CD14-positive monocyte (primary cell): ENCODE results near the gene RGS2. TPM values are rescaled to one million over a fixed set of nuclear protein-coding genes. Genes with fewer than 3 reads are reported as not detected.

Experiments
- DNase-seq, 3 donors: peaks; one replicate each; pipeline ENCODE4 v3.0.0-alpha.2; 2011 to 2022
- H2AFZ ChIP-seq: 2 replicates; pipeline ENCODE4 v1.6.0; 2012; ENCODE audit warnings: mild to moderate bottlenecking, low read depth, low read length, inconsistent platforms; ENCODE audit not compliant: insufficient read depth, poor library complexity, severe bottlenecking
- H3K27ac ChIP-seq, 2 donors: 1 replicate in 1 of 2; 2 replicates in 1 of 2; pipeline ENCODE4 v1.5.1; 2012 to 2013; ENCODE audit warnings: low read length in 2 of 2, control low read depth in 1 of 2, inconsistent platforms in 1 of 2, low read depth in 1 of 2, mild to moderate bottlenecking in 1 of 2
- H3K27me3 ChIP-seq, 2 donors: one replicate each; pipeline versions ENCODE4 v1.6.0 to v1.6.1; 2011 to 2013; ENCODE audit warnings: low read length in 2 of 2; ENCODE audit not compliant: control insufficient read depth in 2 of 2, insufficient read depth in 2 of 2
- H3K36me3 ChIP-seq, 2 donors: replicated peaks in 1 of 2; 1 replicate in 1 of 2; 2 replicates in 1 of 2; pipeline versions ENCODE4 v1.5.1 to v1.6.1; 2012 to 2013; ENCODE audit warnings: low read length in 2 of 2, control low read depth in 1 of 2, inconsistent platforms in 1 of 2, mild to moderate bottlenecking in 1 of 2; ENCODE audit not compliant: insufficient read depth in 2 of 2, control insufficient read depth in 1 of 2
- H3K4me1 ChIP-seq, 2 donors: 1 replicate in 1 of 2; 2 replicates in 1 of 2; pipeline versions ENCODE4 v1.5.1 to v1.6.1; 2012 to 2013; ENCODE audit warnings: low read length in 2 of 2, control low read depth in 1 of 2, inconsistent platforms in 1 of 2, mild to moderate bottlenecking in 1 of 2, moderate library complexity in 1 of 2; ENCODE audit not compliant: insufficient read depth in 2 of 2, control insufficient read depth in 1 of 2
- H3K4me2 ChIP-seq: replicated peaks from 2 replicates; pipeline ENCODE3; 2012; ENCODE audit warnings: low read length, moderate library complexity, mild to moderate bottlenecking; ENCODE audit not compliant: poor library complexity, severe bottlenecking; ENCODE audit errors: extremely low read depth
- H3K4me3 ChIP-seq, 3 experiments: fragments of 200-600 bp in 1 of 3; sonication (generic) in 1 of 3; replicated peaks in 1 of 3; 1 replicate in 2 of 3; 2 replicates in 1 of 3; pipeline ENCODE4 v1.5.1; 2011 to 2013; ENCODE audit warnings: low read length in 3 of 3, mild to moderate bottlenecking in 3 of 3, control low read depth in 2 of 3, low read depth in 2 of 3, inconsistent platforms in 1 of 3, moderate library complexity in 1 of 3
- H3K79me2 ChIP-seq: 2 replicates; pipeline ENCODE4 v1.6.0; 2012; ENCODE audit warnings: mild to moderate bottlenecking, control low read depth, inconsistent platforms, low read length, moderate library complexity; ENCODE audit not compliant: insufficient read depth
- H3K9ac ChIP-seq: 2 replicates; pipeline ENCODE4 v1.6.0; 2017; ENCODE audit warnings: low read length, mild to moderate bottlenecking; ENCODE audit not compliant: insufficient read depth, poor library complexity, severe bottlenecking
- H3K9me3 ChIP-seq, 2 donors: replicated peaks in 1 of 2; 1 replicate in 1 of 2; 2 replicates in 1 of 2; pipeline versions ENCODE4 v1.5.1 to v1.6.1; 2012 to 2013; ENCODE audit warnings: low read length in 2 of 2, control low read depth in 1 of 2; ENCODE audit not compliant: control insufficient read depth in 1 of 2, insufficient read depth in 1 of 2
- H4K20me1 ChIP-seq: 2 replicates; pipeline ENCODE4 v1.6.0; 2012; ENCODE audit warnings: mild to moderate bottlenecking, low read length, control low read depth, moderate library complexity; ENCODE audit not compliant: insufficient read depth
- H3K27ac Mint-ChIP-seq, 7 donors: one replicate each; pipeline ENCODE4 v1.8.0; 2020; ENCODE audit warnings: mild to moderate bottlenecking in 7 of 7, mixed read lengths in 7 of 7, moderate library complexity in 6 of 7, inconsistent platforms in 2 of 7
- H3K27me3 Mint-ChIP-seq, 3 donors: one replicate each; pipeline ENCODE4 v1.8.0; 2021 to 2022; ENCODE audit warnings: low read depth in 3 of 3, mild to moderate bottlenecking in 3 of 3, mixed read lengths in 3 of 3, moderate library complexity in 3 of 3, inconsistent platforms in 1 of 3
- H3K36me3 Mint-ChIP-seq, 2 donors: one replicate each; pipeline ENCODE4 v1.8.0; 2020; ENCODE audit warnings: mixed read lengths in 2 of 2, inconsistent platforms in 1 of 2, mild to moderate bottlenecking in 1 of 2
- H3K4me1 Mint-ChIP-seq: one replicate; pipeline ENCODE4 v1.8.0; 2020; ENCODE audit warnings: mild to moderate bottlenecking, mixed read lengths
- H3K4me3 Mint-ChIP-seq, 2 donors: one replicate each; pipeline ENCODE4 v1.8.0; 2020; ENCODE audit warnings: mild to moderate bottlenecking in 2 of 2, mixed read lengths in 2 of 2, moderate library complexity in 1 of 2
- H3K9me3 Mint-ChIP-seq, 7 donors: one replicate each; pipeline ENCODE4 v1.8.0; 2020 to 2022; ENCODE audit warnings: mixed read lengths in 7 of 7, mild to moderate bottlenecking in 6 of 7, moderate library complexity in 6 of 7, inconsistent platforms in 2 of 7
- CTCF ChIP-seq: fragments of 200-600 bp; IDR thresholded peaks from one replicate; pipeline ENCODE4 v1.8.0; 2022; ENCODE audit warnings: antibody characterized with exemption, mild to moderate bottlenecking
- WGBS: methylation state at CpG from one replicate; pipeline ENCODE4 v1.1.5; 2013; ENCODE audit warnings: missing lambda C conversion rate; ENCODE audit not compliant: insufficient coverage; 5-methylcytosine and 5-hydroxymethylcytosine counted together
- intact Hi-C, 2 donors: fragments of 100-400 bp; cut with micrococcal nuclease; formaldehyde crosslinking; loops; one replicate each; pipeline versions ENCODE4 v1.15.0 to v1.15.1; 2023
- polyA plus RNA-seq, 3 donors: library from polyadenylated mRNA; depleted of rRNA in 1 of 3; unstranded in 2 of 3; stranded (reverse) in 1 of 3; fragments of 300-500 nt in 2 of 3; fragments of >200 nt in 1 of 3; fragmentation: Illumina TruSeq in 2 of 3; gene quantifications; 1 replicate in 2 of 3; 2 replicates in 1 of 3; pipeline ENCODE4 v1.2.3, GENCODE V29; 2012 to 2021

RGS2 gene
- polyA plus RNA-seq, 3 donors, result 974 to 3,307 (median 1,708) TPM

GRCh38 chr1:192797891-192798290 lies 10.9 kb upstream of the RGS2 start:
- H3K27me3 Mint-ChIP-seq, result no peaks in the 10 kb centered on the region
- no peak for TF ChIP-seq CTCF
- peak in 2 of 3 donors; percentile 42 to 54 for DNase-seq
- no peak overlapping the region for H3K4me3 ChIP-seq
- intact Hi-C loops, result loop anchor here in 1 of 2 donors (10.0 kb wide), 1 partner anchor 323 kb away; no protein-coding TSS in a partner anchor
- H3K27ac ChIP-seq, result no peak overlapping the region
- no peak overlapping the region for H3K9ac ChIP-seq
- peaks cover 10% of the 10 kb centered on the region for H3K4me1 Mint-ChIP-seq
- H2AFZ ChIP-seq, result no peak overlapping the region
- H3K79me2 ChIP-seq, result no peaks in the 10 kb centered on the region
- WGBS, result 18% methylated on average over 4 of the region's 7 CpGs
- H3K27me3 ChIP-seq, result no peaks in the 10 kb centered on the region
- no peaks in the 10 kb centered on the region for H4K20me1 ChIP-seq
- H3K4me1 ChIP-seq, result peaks cover 7% of the 10 kb centered on the region in 2 donors
- no peaks in the 10 kb centered on the region for H3K36me3 ChIP-seq
- H3K36me3 Mint-ChIP-seq, result no peaks in the 10 kb centered on the region
- H3K4me2 ChIP-seq, result peak overlapping the region; percentile 8
- no peaks in the 10 kb centered on the region for H3K9me3 ChIP-seq
- H3K27ac Mint-ChIP-seq, result peak overlapping the region in 1 of 7 donors; percentile 41
- no peaks in the 10 kb centered on the region for H3K9me3 Mint-ChIP-seq
- no peak overlapping the region for H3K4me3 Mint-ChIP-seq

GRCh38 chr1:192801451-192801850 lies 7.4 kb upstream of the RGS2 start:
- 100% methylated on average over 1 of the region's 2 CpGs for WGBS
- no peak overlapping the region for H3K4me2 ChIP-seq
- no peak for DNase-seq
- H3K9ac ChIP-seq, result no peak overlapping the region
- no peaks in the 10 kb centered on the region for H3K36me3 ChIP-seq
- no peak overlapping the region for H2AFZ ChIP-seq
- H3K9me3 ChIP-seq, result no peaks in the 10 kb centered on the region
- TF ChIP-seq CTCF, result no peak
- no peaks in the 10 kb centered on the region for H4K20me1 ChIP-seq
- no peaks in the 10 kb centered on the region for H3K79me2 ChIP-seq
- no peaks in the 10 kb centered on the region for H3K27me3 Mint-ChIP-seq
- no peaks in the 10 kb centered on the region for H3K27me3 ChIP-seq
- peaks cover 11 to 12% of the 10 kb centered on the region in 2 donors for H3K4me1 ChIP-seq
- intact Hi-C loops, result loop anchor here in 1 of 2 donors (10.0 kb wide), 1 partner anchor 197 kb away; no protein-coding TSS in a partner anchor
- H3K27ac Mint-ChIP-seq, result no peak overlapping the region
- no peaks in the 10 kb centered on the region for H3K36me3 Mint-ChIP-seq
- no peak overlapping the region for H3K4me3 Mint-ChIP-seq
- H3K9me3 Mint-ChIP-seq, result no peaks in the 10 kb centered on the region
- no peak overlapping the region for H3K4me3 ChIP-seq
- H3K27ac ChIP-seq, result no peak overlapping the region
- H3K4me1 Mint-ChIP-seq, result peaks cover 8% of the 10 kb centered on the region
